ENCODE results near the gene C1QBP. TPM values are rescaled to one million over a fixed set of nuclear protein-coding genes. Genes with fewer than 3 reads are reported as not detected.

Gene C1QBP, protein sequence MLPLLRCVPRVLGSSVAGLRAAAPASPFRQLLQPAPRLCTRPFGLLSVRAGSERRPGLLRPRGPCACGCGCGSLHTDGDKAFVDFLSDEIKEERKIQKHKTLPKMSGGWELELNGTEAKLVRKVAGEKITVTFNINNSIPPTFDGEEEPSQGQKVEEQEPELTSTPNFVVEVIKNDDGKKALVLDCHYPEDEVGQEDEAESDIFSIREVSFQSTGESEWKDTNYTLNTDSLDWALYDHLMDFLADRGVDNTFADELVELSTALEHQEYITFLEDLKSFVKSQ
- 144 and 189 TPM in 2 replicates for total RNA-seq

DNA sequence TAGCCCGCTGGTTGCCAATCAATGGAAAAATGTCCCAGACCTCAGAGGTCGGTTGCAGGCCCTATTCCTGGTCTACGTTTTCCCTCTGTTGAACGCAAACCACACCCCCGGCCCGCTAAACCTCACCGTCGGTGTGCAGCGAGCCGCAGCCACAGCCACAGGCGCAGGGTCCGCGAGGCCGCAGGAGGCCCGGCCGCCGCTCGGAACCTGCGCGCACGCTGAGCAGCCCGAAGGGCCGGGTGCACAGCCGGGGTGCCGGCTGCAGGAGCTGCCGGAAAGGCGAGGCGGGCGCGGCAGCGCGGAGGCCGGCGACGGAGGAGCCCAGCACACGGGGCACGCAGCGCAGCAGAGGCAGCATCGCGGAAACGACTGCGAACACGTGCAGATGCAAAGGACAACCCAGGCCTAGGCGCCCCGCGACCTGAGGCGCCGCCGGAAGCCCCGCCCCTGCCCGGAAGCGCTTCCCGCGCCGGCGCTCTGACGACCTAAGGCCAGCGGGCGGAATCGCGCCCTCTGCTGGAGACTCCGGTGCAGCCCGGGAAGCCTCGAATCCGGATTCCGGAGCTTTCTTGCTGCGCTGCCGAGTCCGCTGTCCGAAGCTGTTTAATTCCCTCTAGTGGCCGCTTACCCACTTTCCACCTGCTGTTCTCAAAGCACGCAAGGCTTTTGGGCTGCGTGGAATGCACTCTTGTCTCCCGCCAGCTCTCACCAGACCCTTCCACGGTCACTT is at the start of gene C1QBP:
C1QBP (minus strand) TSS at position 440 of the 730 bp plus-strand sequence; CDS start at position 358, 82 bp downstream.

DNA sequence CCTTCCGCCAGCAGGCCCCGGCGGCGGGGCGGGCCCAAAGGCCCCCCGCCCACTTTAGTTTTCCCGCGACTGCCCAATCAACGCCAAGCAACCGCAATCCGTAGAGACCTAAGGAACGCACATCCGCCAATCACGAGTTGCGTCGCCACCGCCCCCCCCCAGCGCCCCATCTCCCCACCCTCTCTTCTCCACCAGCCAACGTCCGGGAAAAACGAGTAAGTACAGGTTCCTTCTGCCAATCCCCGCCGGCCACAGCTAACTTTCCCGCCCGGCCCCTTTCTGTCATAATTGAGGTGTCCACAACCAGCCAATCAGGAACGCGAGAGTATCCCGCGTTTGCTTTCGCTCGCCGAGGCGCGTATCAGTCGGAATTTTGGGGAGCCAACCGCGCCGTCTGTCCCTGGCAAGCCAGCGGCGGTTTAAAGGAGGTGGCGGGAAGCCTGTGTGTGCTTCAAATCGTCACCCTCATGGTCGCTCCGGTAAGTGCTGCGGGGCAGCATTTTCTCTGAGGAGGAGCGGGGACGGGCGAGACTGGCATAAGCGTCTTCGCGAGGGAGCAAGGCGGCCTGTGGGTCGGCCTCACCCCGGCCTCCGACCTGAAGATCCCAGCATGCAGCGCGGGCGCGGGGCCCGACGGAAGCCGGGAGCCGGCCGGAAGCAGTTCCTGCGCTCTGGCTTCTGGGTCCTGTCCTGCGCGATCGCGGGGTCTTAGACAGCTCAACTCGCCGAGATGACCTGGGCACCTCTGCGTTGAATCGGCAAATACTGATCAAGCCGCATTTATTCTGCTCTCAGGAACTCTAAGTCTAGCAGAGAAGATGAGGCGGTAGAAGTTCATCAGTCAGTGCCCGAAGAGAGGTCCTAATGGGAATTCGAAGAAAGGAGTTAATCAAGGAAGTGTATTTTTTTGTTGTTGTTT is 47.5 kb upstream of the C1QBP start, which contains the start of gene MIS12:
MIS12 (plus strand) TSS at position 361 of the 919 bp plus-strand sequence. CDS start 2,297 bp downstream, outside the sequence.

DNA sequence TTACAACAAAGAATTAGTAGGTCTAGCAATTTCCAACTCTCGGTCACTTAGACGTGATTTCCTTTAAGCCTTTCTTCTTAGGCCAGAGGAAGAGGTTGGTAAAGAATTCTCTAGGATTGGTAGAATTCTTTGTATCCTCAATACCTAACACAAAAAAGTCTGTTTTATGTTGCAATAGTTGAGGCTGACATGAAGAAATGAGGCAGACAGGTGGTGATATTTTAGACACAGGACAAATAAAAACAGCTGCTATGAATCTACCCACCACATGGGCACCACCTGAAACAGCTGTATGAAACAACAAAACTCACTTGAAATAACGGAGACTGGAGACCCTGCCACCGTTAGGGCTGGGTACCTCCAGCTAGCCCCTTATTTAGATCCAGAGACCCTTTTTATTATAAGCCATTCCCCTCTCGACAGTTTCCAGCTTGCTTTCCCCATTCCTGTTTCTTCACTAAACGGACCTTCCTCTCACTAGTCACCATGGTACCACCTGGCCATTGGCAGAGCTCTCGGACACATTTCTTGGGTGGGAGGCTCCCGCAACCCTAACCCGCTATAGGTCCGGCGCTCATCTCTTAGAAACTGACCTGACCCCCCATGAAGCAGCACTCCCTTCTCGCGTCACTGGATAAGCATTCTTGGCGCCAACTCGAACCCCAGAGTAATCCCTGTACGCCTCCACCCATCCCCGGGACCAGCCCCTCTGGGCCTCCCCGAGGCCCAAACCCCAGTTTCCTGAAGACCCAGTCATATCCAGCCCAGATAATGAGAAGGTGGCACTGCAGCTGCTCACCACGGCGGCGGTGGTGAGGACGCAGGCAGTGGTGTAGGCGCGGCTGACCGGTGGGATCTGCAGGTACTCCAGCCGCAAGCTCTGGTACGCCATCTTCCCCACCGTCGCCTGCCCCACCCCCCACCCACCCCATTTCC is 46.6 kb upstream of the C1QBP start, which contains the start of gene DERL2:
DERL2 (minus strand) TSS at position 909 of the 936 bp plus-strand sequence; CDS start at position 892, 17 bp downstream.

DNA sequence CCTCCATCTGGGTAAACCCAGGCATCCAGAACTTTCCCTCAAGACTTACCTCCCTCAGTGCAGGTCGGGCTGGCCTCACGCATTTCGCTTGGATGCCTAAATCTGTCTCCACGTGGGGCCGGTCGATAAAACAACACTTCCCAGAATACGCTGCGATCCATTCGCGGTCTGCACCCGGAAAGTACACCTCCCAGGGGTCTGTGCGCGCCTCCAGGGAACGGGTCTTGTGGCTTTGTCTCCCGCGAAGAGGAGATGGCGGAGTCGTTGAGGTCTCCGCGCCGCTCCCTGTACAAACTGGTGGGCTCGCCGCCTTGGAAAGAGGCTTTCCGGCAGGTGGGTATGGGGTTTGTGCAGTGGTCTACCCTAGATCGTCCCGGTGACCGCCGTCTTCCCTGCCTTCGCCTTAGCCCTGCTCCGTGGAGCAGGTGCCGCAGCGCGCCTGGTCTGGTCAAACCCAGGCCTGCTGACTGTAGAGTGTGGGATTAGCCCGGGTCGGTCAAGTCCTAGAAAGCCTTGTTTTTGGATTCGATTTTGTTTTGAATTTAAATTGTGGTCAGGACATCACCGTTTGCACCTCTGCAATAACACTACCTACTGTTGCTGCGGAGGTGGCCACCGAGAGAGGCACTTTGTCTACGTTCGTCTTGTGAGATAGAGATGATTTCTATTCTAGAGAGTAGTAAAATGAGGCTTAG is 18.8 kb downstream of the C1QBP start, which contains the start of gene RPAIN:
RPAIN (plus strand) TSS at position 224 of the 695 bp plus-strand sequence; CDS start at position 253, 29 bp downstream.

DNA sequence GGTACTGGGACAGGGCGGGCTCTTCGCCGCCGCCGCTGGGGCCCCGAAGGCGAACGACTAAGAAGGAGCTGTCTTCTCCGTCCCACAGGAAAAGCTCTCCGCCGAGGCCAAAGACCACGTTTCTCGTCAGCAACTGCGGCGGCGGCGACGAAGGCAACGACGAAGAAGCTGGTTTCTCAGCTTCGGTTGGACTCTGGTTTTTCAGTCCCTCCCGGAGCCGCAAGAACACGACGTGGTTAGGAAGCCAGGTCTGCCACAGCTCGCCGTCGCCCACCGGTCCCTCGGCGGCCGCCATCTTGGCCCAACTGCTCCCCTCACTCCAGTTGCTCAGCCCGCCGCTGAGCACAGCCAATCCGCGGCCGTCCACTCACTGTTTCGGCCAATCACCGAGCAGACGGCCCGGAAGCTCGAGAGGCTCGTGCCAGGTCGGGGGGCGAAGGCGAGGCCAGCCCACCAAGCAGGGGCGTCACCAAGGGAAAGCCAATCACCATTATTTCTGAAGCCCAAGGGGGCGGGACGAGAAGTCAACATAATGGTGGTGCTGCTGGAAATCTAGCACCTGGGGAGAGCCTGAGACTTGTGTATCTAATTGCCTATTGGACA is 19.5 kb downstream of the C1QBP start, which contains the start of gene NUP88:
NUP88 (minus strand) TSS at position 307 of the 603 bp plus-strand sequence; CDS start at position 295, 12 bp downstream.

Other genes starting within 250 kb of the C1QBP start
- 7.8 and 8.3 TPM in 2 replicates for gene ZNF594, start 247.3 kb downstream of the C1QBP start, total RNA-seq
- not detected in 2 replicates for gene SCIMP, start 204.3 kb downstream of the C1QBP start, total RNA-seq
- 55.2 and 70.9 TPM in 2 replicates for gene RABEP1, start 156.9 kb downstream of the C1QBP start, total RNA-seq
- 57.3 and 95.8 TPM in 2 replicates for gene NUP88, start 19.5 kb downstream of the C1QBP start, total RNA-seq
- gene RPAIN, start 19.0 kb downstream of the C1QBP start, total RNA-seq = 36.9 and 60.0 TPM in 2 replicates
- gene DHX33, start 29.8 kb upstream of the C1QBP start, total RNA-seq = 7.4 and 18.8 TPM in 2 replicates
- gene DERL2, start 47.0 kb upstream of the C1QBP start, total RNA-seq = 35.6 and 38.0 TPM in 2 replicates
- gene MIS12, start 47.4 kb upstream of the C1QBP start, total RNA-seq = 13.1 and 14.5 TPM in 2 replicates
- 41.2 and 41.6 TPM in 2 replicates for gene NLRP1, start 145.4 kb upstream of the C1QBP start, total RNA-seq